Measurements from ENCODE around the gene CD70. TPM values are rescaled to one million over a fixed set of nuclear protein-coding genes. Genes with fewer than 3 reads are reported as not detected.
"Not testable (repeated sequence)": the region's sequence is repeated elsewhere in the genome, so short reads cannot be mapped to it uniquely, and the experiment has no call there.

Gene CD70
- total RNA-seq, 4 donors from 2014 or later, result 0.52 to 0.84 TPM; not detected in 2

DNA sequence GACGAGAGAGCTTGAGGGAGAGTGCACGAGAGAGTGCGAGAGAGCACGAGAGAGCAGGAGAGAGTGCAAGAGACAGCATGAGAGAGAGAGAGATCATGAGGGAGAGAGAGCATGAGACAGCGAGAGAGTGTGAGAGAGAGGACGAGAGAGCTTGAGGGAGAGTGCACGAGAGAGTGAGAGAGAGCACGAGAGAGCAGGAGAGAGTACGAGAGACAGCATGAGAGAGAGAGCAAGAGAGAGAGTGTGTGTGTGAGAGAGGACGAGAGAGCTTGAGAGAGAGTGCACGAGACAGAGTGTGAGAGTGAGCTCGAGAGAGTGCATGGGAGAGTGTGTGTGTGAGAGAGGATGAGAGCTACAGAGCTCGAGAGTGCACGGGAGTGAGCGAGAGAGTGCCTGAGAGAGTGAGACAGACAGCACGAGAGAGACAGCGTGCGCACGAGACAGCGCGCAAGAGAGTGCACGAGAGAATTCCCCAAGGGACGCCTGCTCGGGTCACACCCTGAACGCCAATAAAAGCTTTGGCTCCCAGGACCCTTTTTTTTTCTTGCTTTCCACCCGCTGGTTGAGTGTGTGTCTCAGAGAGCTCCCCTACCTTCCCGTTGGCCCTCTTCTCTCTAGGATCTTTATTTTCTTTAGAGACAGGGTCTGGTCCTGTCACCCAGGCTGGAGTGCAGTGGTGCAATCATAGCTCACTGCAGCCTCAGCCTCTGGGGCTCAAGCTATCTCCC is 3.7 kb downstream of the CD70 start:
- Histone ChIP-seq H3K27ac (replicated peaks in 1 of 4) (no peak overlapping the region), H3K4me3 (no peak overlapping the region), H3K9me3 (no peaks in the 10 kb centered on the region), H3K4me1 (peaks cover 0 to 44% (median 31%) of the 10 kb centered on the region in 4 donors), H3K27me3 (peaks cover 0 to 95% (median 33%) of the 10 kb centered on the region in 4 donors), H3K36me3 (no peaks in the 10 kb centered on the region)
- intact Hi-C loops (cut with DNase I), result no loop called here
- WGBS, result 4% methylated on average over 27 of the region's 27 CpGs
- no peak for DNase-seq (ENCODE audit: extremely low spot score)
- no peak for TF ChIP-seq EP300 (IDR thresholded peaks at IDR 0.05)
- TF ChIP-seq, protein P1, sequence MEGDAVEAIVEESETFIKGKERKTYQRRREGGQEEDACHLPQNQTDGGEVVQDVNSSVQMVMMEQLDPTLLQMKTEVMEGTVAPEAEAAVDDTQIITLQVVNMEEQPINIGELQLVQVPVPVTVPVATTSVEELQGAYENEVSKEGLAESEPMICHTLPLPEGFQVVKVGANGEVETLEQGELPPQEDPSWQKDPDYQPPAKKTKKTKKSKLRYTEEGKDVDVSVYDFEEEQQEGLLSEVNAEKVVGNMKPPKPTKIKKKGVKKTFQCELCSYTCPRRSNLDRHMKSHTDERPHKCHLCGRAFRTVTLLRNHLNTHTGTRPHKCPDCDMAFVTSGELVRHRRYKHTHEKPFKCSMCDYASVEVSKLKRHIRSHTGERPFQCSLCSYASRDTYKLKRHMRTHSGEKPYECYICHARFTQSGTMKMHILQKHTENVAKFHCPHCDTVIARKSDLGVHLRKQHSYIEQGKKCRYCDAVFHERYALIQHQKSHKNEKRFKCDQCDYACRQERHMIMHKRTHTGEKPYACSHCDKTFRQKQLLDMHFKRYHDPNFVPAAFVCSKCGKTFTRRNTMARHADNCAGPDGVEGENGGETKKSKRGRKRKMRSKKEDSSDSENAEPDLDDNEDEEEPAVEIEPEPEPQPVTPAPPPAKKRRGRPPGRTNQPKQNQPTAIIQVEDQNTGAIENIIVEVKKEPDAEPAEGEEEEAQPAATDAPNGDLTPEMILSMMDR (IDR thresholded peaks at IDR 0.05), result no peak
- TF ChIP-seq POLR2AphosphoS5 (IDR thresholded peaks at IDR 0.05), result no peak
- no peak for TF ChIP-seq POLR2A (IDR thresholded peaks at IDR 0.05; ENCODE audit: low read depth)

DNA sequence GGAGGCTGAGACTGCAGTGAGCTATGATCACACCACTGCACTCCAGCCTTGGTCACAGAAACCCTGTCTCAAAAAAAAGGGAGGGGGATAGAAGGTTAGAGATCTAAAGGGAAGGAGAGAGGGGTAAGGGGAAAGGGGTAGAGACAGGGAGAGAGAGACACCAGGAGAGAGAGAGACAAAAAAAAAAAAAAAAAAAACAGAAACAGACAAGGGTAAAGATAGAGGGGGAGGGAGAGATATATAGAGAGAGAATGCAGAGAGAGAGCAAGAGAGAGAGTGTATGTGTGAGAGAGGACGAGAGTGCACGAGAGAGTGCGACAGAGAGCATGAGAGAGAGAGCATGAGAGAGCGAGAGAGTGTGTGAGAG is 4.2 kb downstream of the CD70 start:
- H3K27ac ChIP-seq (replicated peaks in 1 of 4), result no peak overlapping the region
- no peak for DNase-seq (ENCODE audit: extremely low spot score)
- H3K36me3 ChIP-seq, result no peaks in the 10 kb centered on the region
- no peaks in the 10 kb centered on the region for H3K9me3 ChIP-seq
- intact Hi-C loops (cut with DNase I), result no loop called here
- no peak overlapping the region for H3K4me3 ChIP-seq
- TF ChIP-seq POLR2A (IDR thresholded peaks at IDR 0.05; ENCODE audit: low read depth) (no peak), POLR2AphosphoS5 (IDR thresholded peaks at IDR 0.05) (no peak), EP300 (IDR thresholded peaks at IDR 0.05) (no peak)
- TF ChIP-seq, protein P1 (IDR thresholded peaks at IDR 0.05), result no peak
- peaks cover 0 to 89% (median 30%) of the 10 kb centered on the region in 4 donors for H3K27me3 ChIP-seq
- WGBS, result 12% methylated on average over 4 of the region's 4 CpGs
- H3K4me1 ChIP-seq, result peaks cover 0 to 44% (median 31%) of the 10 kb centered on the region in 4 donors

GRCh38 chr19:6586056-6586455 is 4.9 kb downstream of the CD70 start:
- DNase-seq (ENCODE audit: extremely low spot score), result no peak
- H3K27me3 ChIP-seq, result peaks cover 0 to 83% (median 27%) of the 10 kb centered on the region in 4 donors
- 69% methylated on average over 12 of the region's 14 CpGs for WGBS
- no peak for TF ChIP-seq POLR2A (IDR thresholded peaks at IDR 0.05; ENCODE audit: low read depth)
- TF ChIP-seq, protein P1 (IDR thresholded peaks at IDR 0.05), result no peak
- no peak for TF ChIP-seq EP300 (IDR thresholded peaks at IDR 0.05)
- no peaks in the 10 kb centered on the region for H3K36me3 ChIP-seq
- intact Hi-C loops (cut with DNase I), result no loop called here
- no peaks in the 10 kb centered on the region for H3K9me3 ChIP-seq
- no peak overlapping the region for H3K27ac ChIP-seq (replicated peaks in 1 of 4)
- peaks cover 0 to 39% (median 31%) of the 10 kb centered on the region in 4 donors for H3K4me1 ChIP-seq
- H3K4me3 ChIP-seq, result no peak overlapping the region

- DNase-seq (ENCODE audit: extremely low spot score); intact Hi-C loops (cut with DNase I); H3K4me3 ChIP-seq; H3K9me3 ChIP-seq; H3K36me3 ChIP-seq; H3K27ac ChIP-seq (replicated peaks in 1 of 4): not testable (repeated sequence)
- H3K27me3 ChIP-seq, result peaks cover 0 to 50% (median 13%) of the 10 kb centered on the region in 4 donors
- 82% methylated on average over 14 of the region's 16 CpGs for WGBS
- peaks cover 0 to 11% (median 8%) of the 10 kb centered on the region in 4 donors for H3K4me1 ChIP-seq
Measured at GRCh38 chr19:6582515-6583484, 8.2 kb downstream of the CD70 start.

- 81% methylated on average over 8 of the region's 8 CpGs for WGBS
Measured at GRCh38 chr19:6580313-6580712, 10.6 kb downstream of the CD70 start.

More at GRCh38 chr19:6580313-6580712, 10.6 kb downstream of the CD70 start:
- H3K9me3 ChIP-seq, result no peaks in the 10 kb centered on the region
- no peaks in the 10 kb centered on the region for H3K36me3 ChIP-seq
- no peak for TF ChIP-seq POLR2AphosphoS5 (IDR thresholded peaks at IDR 0.05)
- no peak for DNase-seq (ENCODE audit: extremely low spot score)
- H3K4me1 ChIP-seq, result no peaks in the 10 kb centered on the region
- intact Hi-C loops (cut with DNase I), result no loop called here
- peaks cover 0 to 25% (median under 1%) of the 10 kb centered on the region in 4 donors for H3K27me3 ChIP-seq
- no peak overlapping the region for H3K27ac ChIP-seq (replicated peaks in 1 of 4)
- H3K4me3 ChIP-seq, result no peak overlapping the region

Measured in esophagus muscularis mucosa (tissue), 4 donors.